ENCODE measurements around the gene SCARF2. TPM values are rescaled to one million over a fixed set of nuclear protein-coding genes. Genes with fewer than 3 reads are reported as not detected.
A peak's percentile ranks its signal among the peaks of the same experiment; 100 is the strongest.
"Not testable (repeated sequence)": the region's sequence is repeated elsewhere in the genome, so short reads cannot be mapped to it uniquely, and the experiment has no call there.

SCARF2 gene
- total RNA-seq, 2 experiments from 2014 or later, result 2.5 to 3.1 TPM

GRCh38 chr22:20392983-20393704 is 44.5 kb downstream of the SCARF2 start:
- TF ChIP-seq CTCF (IDR thresholded peaks at IDR 0.05), result no peak
- peak overlapping the region; percentile 86 for H3K4me3 Mint-ChIP-seq

GRCh38 chr22:20392365-20392881 is 45.2 kb downstream of the SCARF2 start:
- H3K4me3 Mint-ChIP-seq; H3K27ac ChIP-seq (ENCODE audit: low read depth in 1 of 2, low read length in 2 of 2); H3K36me3 Mint-ChIP-seq (ENCODE audit: low read depth); DNase-seq; H3K27ac Mint-ChIP-seq; H3K4me3 ChIP-seq (ENCODE audit: low read length); H3K9me3 ChIP-seq (ENCODE audit: control insufficient read depth in 1 of 2, insufficient read depth in 1 of 2, low read length in 2 of 2); H3K36me3 ChIP-seq (ENCODE audit: insufficient read depth, low read length); CTCF ChIA-PET; H3K27me3 Mint-ChIP-seq; H3K9me3 Mint-ChIP-seq; ATAC-seq (ENCODE audit: poor library complexity); H3K27me3 ChIP-seq (ENCODE audit: control insufficient read depth in 1 of 2, insufficient read depth in 2 of 2, low read length in 2 of 2): not testable (repeated sequence)
- peaks cover 25% of the 10 kb centered on the region for H3K4me1 Mint-ChIP-seq (ENCODE audit: low read depth)
- intact Hi-C loops (cut with DNase I, micrococcal nuclease), result loop anchor here (5.0 to 10.0 kb wide), 5 partner anchors 70 to 465 kb away; partner anchors contain the start of genes ARVCF (in 1 of the 2), DGCR6L (in 1 of the 2), PI4KA (in 1 of the 2) and RANBP1 (in 1 of the 2)
- peaks cover 28% of the 10 kb centered on the region for H3K4me1 ChIP-seq (ENCODE audit: insufficient read depth, low read length)
- POLR2A ChIA-PET, result interaction anchor here (2.0 to 2.5 kb wide), 2 partner anchors 71 to 275 kb away, joined by 8 to 17 read pairs; partner anchors contain the start of gene TRMT2A

More at GRCh38 chr22:20392983-20393704, 44.5 kb downstream of the SCARF2 start:
- DNase-seq (peak in 2 of 14 experiments; percentile 31 to 35), ATAC-seq (ENCODE audit: poor library complexity) (no peak)
- peaks cover 0 to 4% of the 10 kb centered on the region in 2 experiments for H3K9me3 ChIP-seq (ENCODE audit: control insufficient read depth in 1 of 2, insufficient read depth in 1 of 2, low read length in 2 of 2)
- ChIA-PET CTCF (no interaction called here), POLR2A (interaction anchor here (0.6 to 2.5 kb wide), 8 partner anchors 9 to 961 kb away, joined by 3 to 17 read pairs (median 4); partner anchors contain the start of genes DGCR6L, HIRA and TRMT2A)
- H3K36me3 Mint-ChIP-seq (ENCODE audit: low read depth), result no peaks in the 10 kb centered on the region
- no peaks in the 10 kb centered on the region for H3K27me3 ChIP-seq (ENCODE audit: control insufficient read depth in 1 of 2, insufficient read depth in 2 of 2, low read length in 2 of 2)
- peak overlapping the region; percentile 26 to 64 for H3K27ac ChIP-seq (ENCODE audit: low read depth in 1 of 2, low read length in 2 of 2)
- H3K36me3 ChIP-seq (ENCODE audit: insufficient read depth, low read length), result no peaks in the 10 kb centered on the region
- H3K4me1 Mint-ChIP-seq (ENCODE audit: low read depth), result peaks cover 25% of the 10 kb centered on the region
- no peaks in the 10 kb centered on the region for H3K27me3 Mint-ChIP-seq
- no peaks in the 10 kb centered on the region for H3K9me3 Mint-ChIP-seq
- H3K4me3 ChIP-seq (ENCODE audit: low read length), result peak overlapping the region; percentile 75
- intact Hi-C loops (cut with DNase I, micrococcal nuclease), result loop anchor here (5.0 to 10.0 kb wide), 5 partner anchors 71 to 464 kb away; partner anchors contain the start of genes ARVCF (in 1 of the 2), DGCR6L (in 1 of the 2), PI4KA (in 1 of the 2) and RANBP1 (in 1 of the 2)
- H3K27ac Mint-ChIP-seq, result peak overlapping the region; percentile 86
- H3K4me1 ChIP-seq (ENCODE audit: insufficient read depth, low read length), result peaks cover 28% of the 10 kb centered on the region

- Mint-ChIP-seq H3K4me3 (peak overlapping the region; percentile 63), H3K27ac (peak overlapping the region; percentile 44)
- intact Hi-C loops (cut with DNase I, micrococcal nuclease), result loop anchor here (5.0 to 10.0 kb wide), 5 partner anchors 69 to 466 kb away; partner anchors contain the start of genes ARVCF (in 1 of the 2), DGCR6L (in 1 of the 2), PI4KA (in 1 of the 2) and RANBP1 (in 1 of the 2)
Observed at GRCh38 chr22:20391222-20391621, 46.4 kb downstream of the SCARF2 start.

More at GRCh38 chr22:20391222-20391621, 46.4 kb downstream of the SCARF2 start:
- H3K4me1 Mint-ChIP-seq (ENCODE audit: low read depth), result peaks cover 19% of the 10 kb centered on the region
- Histone ChIP-seq H3K4me1 (ENCODE audit: insufficient read depth, low read length) (peaks cover 28% of the 10 kb centered on the region), H3K27me3 (ENCODE audit: control insufficient read depth in 1 of 2, insufficient read depth in 2 of 2, low read length in 2 of 2) (no peaks in the 10 kb centered on the region), H3K27ac (ENCODE audit: low read depth in 1 of 2, low read length in 2 of 2) (no peak overlapping the region), H3K9me3 (ENCODE audit: control insufficient read depth in 1 of 2, insufficient read depth in 1 of 2, low read length in 2 of 2) (peaks cover 0 to 4% of the 10 kb centered on the region in 2 experiments), H3K4me3 (ENCODE audit: low read length) (no peak overlapping the region), H3K36me3 (ENCODE audit: insufficient read depth, low read length) (no peaks in the 10 kb centered on the region)
- no peak for TF ChIP-seq CTCF (IDR thresholded peaks at IDR 0.05)
- H3K9me3 Mint-ChIP-seq, result no peaks in the 10 kb centered on the region
- no peak for ATAC-seq (ENCODE audit: poor library complexity)
- DNase-seq, result no peak
- ChIA-PET CTCF (no interaction called here), POLR2A (no interaction called here)
- no peaks in the 10 kb centered on the region for H3K36me3 Mint-ChIP-seq (ENCODE audit: low read depth)
- no peaks in the 10 kb centered on the region for H3K27me3 Mint-ChIP-seq
